GM12891 (cell line): ENCODE data around the gene LRMDA.

Source experiments
- PAX5 ChIP-seq: IDR thresholded peaks from 2 replicates; pipeline ENCODE4 v1.6.1; 2011; ENCODE audit warnings: low read length, moderate library complexity, mild to moderate bottlenecking; ENCODE audit not compliant: insufficient read depth, severe bottlenecking
- POLR2A ChIP-seq: IDR thresholded peaks from 2 replicates; pipeline ENCODE4 v1.6.1; 2011; ENCODE audit warnings: low read depth, low read length, control low read depth
- POLR2AphosphoS5 ChIP-seq: IDR thresholded peaks from 2 replicates; pipeline ENCODE4 v1.6.1; 2011; ENCODE audit warnings: low read depth, low read length, control low read depth
- SPI1 ChIP-seq: IDR thresholded peaks from 2 replicates; pipeline ENCODE4 v1.6.1; 2011; ENCODE audit warnings: low read depth, low read length, control low read depth
- TAF1 ChIP-seq: IDR thresholded peaks from 2 replicates; pipeline ENCODE4 v1.6.1; 2011; ENCODE audit warnings: low read depth, low read length, control low read depth

DNA sequence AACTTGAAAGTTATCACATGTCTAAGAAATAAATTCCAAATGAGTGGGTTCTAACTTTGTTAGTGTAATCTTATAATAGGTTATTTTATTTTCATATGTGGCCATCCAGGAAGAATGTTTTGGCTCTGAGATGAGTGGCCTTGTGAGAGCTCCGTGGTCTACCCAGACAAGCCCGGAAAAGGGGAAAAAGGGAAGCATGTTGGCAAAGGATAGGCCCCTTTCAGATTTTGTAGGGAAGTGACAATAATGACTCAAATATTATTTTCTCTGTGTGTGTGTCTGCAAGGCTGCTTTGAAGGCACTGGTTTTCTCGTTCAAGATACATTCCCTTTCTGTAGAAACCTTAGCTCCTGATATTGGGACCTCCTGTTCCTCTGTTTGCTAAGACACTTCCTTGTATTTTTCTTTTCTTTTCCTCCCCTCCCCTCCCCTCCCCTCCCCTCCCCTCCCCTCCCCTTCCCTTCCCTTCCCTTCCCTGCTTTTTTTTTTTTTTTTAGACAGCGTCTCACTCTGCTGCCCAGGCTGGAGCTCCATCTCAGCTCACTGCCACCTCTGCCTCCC, 240.8 kb downstream of the LRMDA start:
- no peak for TF ChIP-seq POLR2AphosphoS5
- no peak for TF ChIP-seq TAF1
- TF ChIP-seq POLR2A = no peak
- TF ChIP-seq SPI1 = no peak
- no peak for TF ChIP-seq PAX5
